ENCODE measurements around the gene CDH13. TPM values are rescaled to one million over a fixed set of nuclear protein-coding genes. Genes with fewer than 3 reads are reported as not detected.

Gene CDH13
- total and polyA plus RNA-seq, 8 donors: 0.12 to 21.4 (median 1.7) TPM; not detected in 1

DNA sequence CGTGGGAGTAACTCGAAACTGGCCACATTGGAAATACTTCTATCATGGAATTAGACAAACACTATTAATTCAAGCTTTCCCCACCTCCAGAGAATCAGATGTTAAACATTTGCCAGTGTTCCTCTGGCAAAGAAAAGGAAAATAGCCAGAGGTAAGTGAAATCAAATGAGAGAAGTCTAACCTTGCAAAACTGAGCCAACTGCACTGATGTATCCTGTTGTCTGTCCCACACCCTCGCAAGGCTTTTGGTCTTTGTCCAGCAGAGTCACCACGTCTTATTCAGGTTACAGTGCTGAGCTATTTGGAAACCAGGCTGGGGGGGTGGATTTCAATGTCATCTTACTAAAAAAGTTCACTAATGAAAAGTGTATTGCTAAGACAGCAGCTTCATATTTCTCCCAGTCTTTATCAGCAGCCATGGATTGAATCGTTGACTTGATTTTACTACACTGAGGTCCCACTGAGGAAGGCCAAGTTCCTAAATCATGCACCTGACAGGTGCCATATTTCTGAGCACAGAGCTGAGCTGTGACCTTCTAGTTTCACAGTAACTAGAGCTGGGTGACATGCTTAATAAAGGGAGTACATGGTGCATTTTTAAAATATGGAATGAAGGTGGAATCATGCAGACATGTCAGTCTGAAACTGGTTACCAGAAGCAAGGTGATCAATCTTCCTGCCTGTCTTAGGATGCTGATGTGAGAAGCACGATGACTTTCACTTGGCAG is 1095.9 kb downstream of the CDH13 start:
- Histone ChIP-seq H3K27me3 (no peaks in the 10 kb centered on the region), H3K36me3 (no peaks in the 10 kb centered on the region), H3K4me3 (no peak overlapping the region), H3K9me3 (no peaks in the 10 kb centered on the region), H3K27ac (no peak overlapping the region), H3K4me1 (no peaks in the 10 kb centered on the region)
- no peak for DNase-seq
- intact Hi-C loops (cut with DNase I; ENCODE audit: low total_unique reads): no loop called here
- TF ChIP-seq POLR2AphosphoS5 (IDR thresholded peaks at IDR 0.05) (no peak), EP300 (IDR thresholded peaks at IDR 0.05) (no peak), POLR2A (IDR thresholded peaks at IDR 0.05) (no peak)
- TF ChIP-seq, protein P1, sequence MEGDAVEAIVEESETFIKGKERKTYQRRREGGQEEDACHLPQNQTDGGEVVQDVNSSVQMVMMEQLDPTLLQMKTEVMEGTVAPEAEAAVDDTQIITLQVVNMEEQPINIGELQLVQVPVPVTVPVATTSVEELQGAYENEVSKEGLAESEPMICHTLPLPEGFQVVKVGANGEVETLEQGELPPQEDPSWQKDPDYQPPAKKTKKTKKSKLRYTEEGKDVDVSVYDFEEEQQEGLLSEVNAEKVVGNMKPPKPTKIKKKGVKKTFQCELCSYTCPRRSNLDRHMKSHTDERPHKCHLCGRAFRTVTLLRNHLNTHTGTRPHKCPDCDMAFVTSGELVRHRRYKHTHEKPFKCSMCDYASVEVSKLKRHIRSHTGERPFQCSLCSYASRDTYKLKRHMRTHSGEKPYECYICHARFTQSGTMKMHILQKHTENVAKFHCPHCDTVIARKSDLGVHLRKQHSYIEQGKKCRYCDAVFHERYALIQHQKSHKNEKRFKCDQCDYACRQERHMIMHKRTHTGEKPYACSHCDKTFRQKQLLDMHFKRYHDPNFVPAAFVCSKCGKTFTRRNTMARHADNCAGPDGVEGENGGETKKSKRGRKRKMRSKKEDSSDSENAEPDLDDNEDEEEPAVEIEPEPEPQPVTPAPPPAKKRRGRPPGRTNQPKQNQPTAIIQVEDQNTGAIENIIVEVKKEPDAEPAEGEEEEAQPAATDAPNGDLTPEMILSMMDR (IDR thresholded peaks at IDR 0.05): no peak
- 56 to 72% (median 66%) methylated on average over 6 of the region's 6 CpGs for WGBS, 5 donors

GRCh38 chr16:83723244-83723643 is 1096.5 kb downstream of the CDH13 start:
- Histone ChIP-seq H3K27ac (no peak overlapping the region), H3K36me3 (no peaks in the 10 kb centered on the region), H3K27me3 (no peaks in the 10 kb centered on the region), H3K4me1 (no peaks in the 10 kb centered on the region), H3K4me3 (no peak overlapping the region), H3K9me3 (no peaks in the 10 kb centered on the region)
- no peak for DNase-seq
- WGBS, 5 donors: 70 to 88% (median 79%) methylated on average over 3 of the region's 3 CpGs
- no peak for TF ChIP-seq POLR2A (IDR thresholded peaks at IDR 0.05)
- intact Hi-C loops (cut with DNase I; ENCODE audit: low total_unique reads): no loop called here

- TF ChIP-seq POLR2AphosphoS5 (IDR thresholded peaks at IDR 0.05) (no peak), POLR2A (IDR thresholded peaks at IDR 0.05) (no peak), EP300 (IDR thresholded peaks at IDR 0.05) (no peak)
- TF ChIP-seq, protein P1 (IDR thresholded peaks at IDR 0.05): no peak
- H3K4me3 ChIP-seq: no peak overlapping the region
- 89 to 100% (median 95%) methylated on average over 2 of the region's 2 CpGs for WGBS, 5 donors
These were observed 1097.1 kb downstream of the CDH13 start for GRCh38 chr16:83723901-83724300.

DNA sequence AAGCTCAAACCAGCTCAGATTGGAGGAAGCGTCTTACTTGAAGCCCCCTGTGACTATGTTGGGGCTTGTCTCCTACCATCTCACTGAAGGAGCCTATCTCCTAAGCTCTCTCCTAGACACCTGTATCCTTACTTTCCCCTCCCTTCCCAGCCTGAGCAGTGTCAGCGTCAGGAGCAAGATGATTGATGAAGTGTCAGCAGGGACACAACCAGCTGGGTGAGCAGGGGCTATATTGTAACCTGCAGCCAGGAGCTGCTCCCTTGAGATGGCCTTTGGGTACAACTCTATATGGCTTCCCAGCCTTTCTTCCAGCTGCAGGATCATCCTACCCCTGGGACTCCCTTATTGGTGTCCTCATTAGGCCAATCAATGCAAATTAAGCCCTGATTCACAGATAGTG is 1097.8 kb downstream of the CDH13 start:
- TF ChIP-seq POLR2A (IDR thresholded peaks at IDR 0.05) (no peak), EP300 (IDR thresholded peaks at IDR 0.05) (no peak), POLR2AphosphoS5 (IDR thresholded peaks at IDR 0.05) (no peak)
- TF ChIP-seq, protein P1 (IDR thresholded peaks at IDR 0.05): no peak
- WGBS, 5 donors: 57 to 82% (median 69%) methylated on average over 2 of the region's 2 CpGs
- no peak overlapping the region for H3K27ac ChIP-seq
- intact Hi-C loops (cut with DNase I; ENCODE audit: low total_unique reads): no loop called here
- no peaks in the 10 kb centered on the region for H3K4me1 ChIP-seq
- H3K36me3 ChIP-seq: no peaks in the 10 kb centered on the region
- DNase-seq: no peak
- H3K9me3 ChIP-seq: peaks cover 0 to 3% (median 0%) of the 10 kb centered on the region in 4 donors
- H3K27me3 ChIP-seq: no peaks in the 10 kb centered on the region
- no peak overlapping the region for H3K4me3 ChIP-seq

More at GRCh38 chr16:83723901-83724300, 1097.1 kb downstream of the CDH13 start:
- Histone ChIP-seq H3K4me1 (no peaks in the 10 kb centered on the region), H3K27me3 (no peaks in the 10 kb centered on the region), H3K27ac (no peak overlapping the region), H3K36me3 (no peaks in the 10 kb centered on the region), H3K9me3 (peaks cover 0 to 2% (median 0%) of the 10 kb centered on the region in 4 donors)
- intact Hi-C loops (cut with DNase I; ENCODE audit: low total_unique reads): no loop called here
- no peak for DNase-seq

- WGBS, 5 donors: 75 to 84% (median 80%) methylated on average over 7 to 9 of the region's 9 CpGs
These were observed 1098.5 kb downstream of the CDH13 start for GRCh38 chr16:83725313-83725712.

More at GRCh38 chr16:83725313-83725712, 1098.5 kb downstream of the CDH13 start:
- no peaks in the 10 kb centered on the region for H3K36me3 ChIP-seq
- no peaks in the 10 kb centered on the region for H3K4me1 ChIP-seq
- no peak for DNase-seq
- no peak overlapping the region for H3K4me3 ChIP-seq
- intact Hi-C loops (cut with DNase I; ENCODE audit: low total_unique reads): no loop called here
- no peaks in the 10 kb centered on the region for H3K27me3 ChIP-seq
- TF ChIP-seq POLR2AphosphoS5 (IDR thresholded peaks at IDR 0.05) (no peak), POLR2A (IDR thresholded peaks at IDR 0.05) (no peak), EP300 (IDR thresholded peaks at IDR 0.05) (no peak)
- TF ChIP-seq, protein P1 (IDR thresholded peaks at IDR 0.05): no peak
- H3K9me3 ChIP-seq: peaks cover 0 to 3% (median 0%) of the 10 kb centered on the region in 4 donors
- no peak overlapping the region for H3K27ac ChIP-seq
